Measurements from ENCODE around the gene GFRA1.

DNA sequence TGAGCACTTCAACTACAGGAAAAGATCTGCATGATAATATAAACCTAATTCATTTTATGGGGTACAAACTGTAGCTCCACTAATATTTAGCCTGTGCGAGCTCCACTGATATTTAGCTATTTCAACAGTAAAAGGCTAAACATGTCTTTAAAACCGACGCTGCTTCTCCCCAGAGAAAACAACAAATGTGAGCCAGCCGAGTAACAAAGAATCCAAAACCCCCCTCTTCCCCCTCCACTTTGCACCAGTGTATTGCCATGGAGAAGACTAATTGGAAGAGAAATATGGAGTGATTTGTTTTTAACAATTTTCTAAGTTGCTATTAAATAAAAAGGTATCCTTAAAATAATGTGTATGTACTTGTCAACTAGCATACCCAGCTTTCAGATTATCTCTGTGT is 136.7 kb downstream of the GFRA1 start:
- TF ChIP-seq POLR2AphosphoS5 (IDR thresholded peaks at IDR 0.05; ENCODE audit: low read depth, low read length) (no peak), YY1 (IDR thresholded peaks at IDR 0.05; ENCODE audit: low read depth) (no peak), TAF1 (IDR thresholded peaks at IDR 0.05; ENCODE audit: borderline replicate concordance, low read depth, low read length) (no peak), EP300 (IDR thresholded peaks at IDR 0.05; ENCODE audit: borderline replicate concordance in 1 of 2, low read depth in 1 of 2, low read length in 1 of 2) (no peak), RCOR1 (IDR thresholded peaks at IDR 0.05; ENCODE audit: low read length) (no peak), MAX (IDR thresholded peaks at IDR 0.05; ENCODE audit: low read depth) (no peak)
- TF ChIP-seq, protein P1, sequence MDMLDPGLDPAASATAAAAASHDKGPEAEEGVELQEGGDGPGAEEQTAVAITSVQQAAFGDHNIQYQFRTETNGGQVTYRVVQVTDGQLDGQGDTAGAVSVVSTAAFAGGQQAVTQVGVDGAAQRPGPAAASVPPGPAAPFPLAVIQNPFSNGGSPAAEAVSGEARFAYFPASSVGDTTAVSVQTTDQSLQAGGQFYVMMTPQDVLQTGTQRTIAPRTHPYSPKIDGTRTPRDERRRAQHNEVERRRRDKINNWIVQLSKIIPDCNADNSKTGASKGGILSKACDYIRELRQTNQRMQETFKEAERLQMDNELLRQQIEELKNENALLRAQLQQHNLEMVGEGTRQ (IDR thresholded peaks at IDR 0.05; ENCODE audit: borderline replicate concordance, low read depth, low read length): no peak
- TF ChIP-seq, protein P2, sequence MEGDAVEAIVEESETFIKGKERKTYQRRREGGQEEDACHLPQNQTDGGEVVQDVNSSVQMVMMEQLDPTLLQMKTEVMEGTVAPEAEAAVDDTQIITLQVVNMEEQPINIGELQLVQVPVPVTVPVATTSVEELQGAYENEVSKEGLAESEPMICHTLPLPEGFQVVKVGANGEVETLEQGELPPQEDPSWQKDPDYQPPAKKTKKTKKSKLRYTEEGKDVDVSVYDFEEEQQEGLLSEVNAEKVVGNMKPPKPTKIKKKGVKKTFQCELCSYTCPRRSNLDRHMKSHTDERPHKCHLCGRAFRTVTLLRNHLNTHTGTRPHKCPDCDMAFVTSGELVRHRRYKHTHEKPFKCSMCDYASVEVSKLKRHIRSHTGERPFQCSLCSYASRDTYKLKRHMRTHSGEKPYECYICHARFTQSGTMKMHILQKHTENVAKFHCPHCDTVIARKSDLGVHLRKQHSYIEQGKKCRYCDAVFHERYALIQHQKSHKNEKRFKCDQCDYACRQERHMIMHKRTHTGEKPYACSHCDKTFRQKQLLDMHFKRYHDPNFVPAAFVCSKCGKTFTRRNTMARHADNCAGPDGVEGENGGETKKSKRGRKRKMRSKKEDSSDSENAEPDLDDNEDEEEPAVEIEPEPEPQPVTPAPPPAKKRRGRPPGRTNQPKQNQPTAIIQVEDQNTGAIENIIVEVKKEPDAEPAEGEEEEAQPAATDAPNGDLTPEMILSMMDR (IDR thresholded peaks at IDR 0.05): no peak

All from SK-N-SH (cell line).